ENCODE measurements around the gene ADGRL1. TPM values are rescaled to one million over a fixed set of nuclear protein-coding genes. Genes with fewer than 3 reads are reported as not detected.
A peak's percentile ranks its signal among the peaks of the same experiment; 100 is the strongest.
"Not testable (repeated sequence)": the region's sequence is repeated elsewhere in the genome, so short reads cannot be mapped to it uniquely, and the experiment has no call there.

ADGRL1 gene
- polyA plus RNA-seq, 1 donor = 25.6 TPM

GRCh38 chr19:14150041-14150769 lies 55.8 kb downstream of the ADGRL1 start:
- peaks cover 18% of the 10 kb centered on the region for H3K4me1 ChIP-seq (ENCODE audit: control insufficient read depth, insufficient read depth, low read length)
- H3K9me3 ChIP-seq (ENCODE audit: control insufficient read depth, low read depth, low read length) = no peaks in the 10 kb centered on the region
- WGBS (ENCODE audit: insufficient coverage, low lambda C conversion rate) = no CpG with 5 or more reads among the region's 10 CpGs
- no peak for DNase-seq
- H3K36me3 ChIP-seq (ENCODE audit: control insufficient read depth, insufficient read depth, low read length) = peaks cover 23% of the 10 kb centered on the region
- peak overlapping the region; percentile 75 for H3K27ac ChIP-seq (ENCODE audit: low read length)
- no peak overlapping the region for H3K4me3 ChIP-seq (ENCODE audit: low read length)
- no peaks in the 10 kb centered on the region for H3K27me3 ChIP-seq (ENCODE audit: control insufficient read depth, insufficient read depth, low read length)

- peak overlapping the region; percentile 75 for H3K27ac ChIP-seq (ENCODE audit: low read length)
- no peaks in the 10 kb centered on the region for H3K27me3 ChIP-seq (ENCODE audit: control insufficient read depth, insufficient read depth, low read length)
- peaks cover 18% of the 10 kb centered on the region for H3K4me1 ChIP-seq (ENCODE audit: control insufficient read depth, insufficient read depth, low read length)
- no peak overlapping the region for H3K4me3 ChIP-seq (ENCODE audit: low read length)
- WGBS (ENCODE audit: insufficient coverage, low lambda C conversion rate) = no CpG with 5 or more reads among the region's 21 CpGs
- H3K36me3 ChIP-seq (ENCODE audit: control insufficient read depth, insufficient read depth, low read length) = peaks cover 19% of the 10 kb centered on the region
- H3K9me3 ChIP-seq (ENCODE audit: control insufficient read depth, low read depth, low read length) = no peaks in the 10 kb centered on the region
- DNase-seq = peak; percentile 53 to 60
Observed at GRCh38 chr19:14149509-14149994, 56.4 kb downstream of the ADGRL1 start.

- no CpG with 5 or more reads among the region's 13 CpGs for WGBS (ENCODE audit: insufficient coverage, low lambda C conversion rate)
- H3K9me3 ChIP-seq (ENCODE audit: control insufficient read depth, low read depth, low read length) = no peaks in the 10 kb centered on the region
- H3K4me3 ChIP-seq (ENCODE audit: low read length) = no peak overlapping the region
- H3K4me1 ChIP-seq (ENCODE audit: control insufficient read depth, insufficient read depth, low read length) = peaks cover 18% of the 10 kb centered on the region
- DNase-seq = no peak
- no peaks in the 10 kb centered on the region for H3K27me3 ChIP-seq (ENCODE audit: control insufficient read depth, insufficient read depth, low read length)
- peaks cover 13% of the 10 kb centered on the region for H3K36me3 ChIP-seq (ENCODE audit: control insufficient read depth, insufficient read depth, low read length)
- H3K27ac ChIP-seq (ENCODE audit: low read length) = peak overlapping the region; percentile 75
Observed at GRCh38 chr19:14148751-14149410, 57.1 kb downstream of the ADGRL1 start.

GRCh38 chr19:14147797-14148605 lies 58.0 kb downstream of the ADGRL1 start:
- Histone ChIP-seq H3K9me3 (ENCODE audit: control insufficient read depth, low read depth, low read length) (no peaks in the 10 kb centered on the region), H3K36me3 (ENCODE audit: control insufficient read depth, insufficient read depth, low read length) (peaks cover 13% of the 10 kb centered on the region), H3K27ac (ENCODE audit: low read length) (peak overlapping the region; percentile 49), H3K27me3 (ENCODE audit: control insufficient read depth, insufficient read depth, low read length) (no peaks in the 10 kb centered on the region), H3K4me1 (ENCODE audit: control insufficient read depth, insufficient read depth, low read length) (peaks cover 18% of the 10 kb centered on the region), H3K4me3 (ENCODE audit: low read length) (no peak overlapping the region)
- 57% methylated on average over 2 of the region's 20 CpGs for WGBS (ENCODE audit: insufficient coverage, low lambda C conversion rate)
- peak; percentile 49 to 62 for DNase-seq

GRCh38 chr19:14146789-14147216 lies 59.2 kb downstream of the ADGRL1 start:
- Histone ChIP-seq H3K9me3 (ENCODE audit: control insufficient read depth, low read depth, low read length) (no peaks in the 10 kb centered on the region), H3K27me3 (ENCODE audit: control insufficient read depth, insufficient read depth, low read length) (no peaks in the 10 kb centered on the region), H3K4me3 (ENCODE audit: low read length) (no peak overlapping the region), H3K27ac (ENCODE audit: low read length) (no peak overlapping the region), H3K4me1 (ENCODE audit: control insufficient read depth, insufficient read depth, low read length) (peaks cover 18% of the 10 kb centered on the region), H3K36me3 (ENCODE audit: control insufficient read depth, insufficient read depth, low read length) (peaks cover 3% of the 10 kb centered on the region)
- WGBS (ENCODE audit: insufficient coverage, low lambda C conversion rate) = no CpG with 5 or more reads among the region's 7 CpGs
- no peak for DNase-seq

- not testable (repeated sequence) for H3K4me3 ChIP-seq (ENCODE audit: low read length)
Observed at GRCh38 chr19:14146169-14146568, 59.8 kb downstream of the ADGRL1 start.

GRCh38 chr19:14145381-14145780 lies 60.6 kb downstream of the ADGRL1 start:
- H3K4me1 ChIP-seq (ENCODE audit: control insufficient read depth, insufficient read depth, low read length) = peaks cover 16% of the 10 kb centered on the region
- no peak overlapping the region for H3K4me3 ChIP-seq (ENCODE audit: low read length)
- H3K9me3 ChIP-seq (ENCODE audit: control insufficient read depth, low read depth, low read length) = no peaks in the 10 kb centered on the region
- 20% methylated on average over 1 of the region's 6 CpGs for WGBS (ENCODE audit: insufficient coverage, low lambda C conversion rate)
- H3K27ac ChIP-seq (ENCODE audit: low read length) = no peak overlapping the region
- no peak for DNase-seq
- no peaks in the 10 kb centered on the region for H3K36me3 ChIP-seq (ENCODE audit: control insufficient read depth, insufficient read depth, low read length)
- no peaks in the 10 kb centered on the region for H3K27me3 ChIP-seq (ENCODE audit: control insufficient read depth, insufficient read depth, low read length)

More at GRCh38 chr19:14146169-14146568, 59.8 kb downstream of the ADGRL1 start:
- not testable (repeated sequence) for H3K36me3 ChIP-seq (ENCODE audit: control insufficient read depth, insufficient read depth, low read length); DNase-seq; H3K27ac ChIP-seq (ENCODE audit: low read length); H3K9me3 ChIP-seq (ENCODE audit: control insufficient read depth, low read depth, low read length); H3K27me3 ChIP-seq (ENCODE audit: control insufficient read depth, insufficient read depth, low read length)
- WGBS (ENCODE audit: insufficient coverage, low lambda C conversion rate) = 85% methylated on average over 3 of the region's 10 CpGs
- peaks cover 18% of the 10 kb centered on the region for H3K4me1 ChIP-seq (ENCODE audit: control insufficient read depth, insufficient read depth, low read length)

GRCh38 chr19:14142262-14143190 lies 63.4 kb downstream of the ADGRL1 start:
- Histone ChIP-seq H3K36me3 (ENCODE audit: control insufficient read depth, insufficient read depth, low read length) (no peaks in the 10 kb centered on the region), H3K4me1 (ENCODE audit: control insufficient read depth, insufficient read depth, low read length) (no peaks in the 10 kb centered on the region), H3K27me3 (ENCODE audit: control insufficient read depth, insufficient read depth, low read length) (no peaks in the 10 kb centered on the region), H3K4me3 (ENCODE audit: low read length) (no peak overlapping the region), H3K27ac (ENCODE audit: low read length) (no peak overlapping the region), H3K9me3 (ENCODE audit: control insufficient read depth, low read depth, low read length) (no peaks in the 10 kb centered on the region)
- WGBS (ENCODE audit: insufficient coverage, low lambda C conversion rate) = 100% methylated on average over 1 of the region's 12 CpGs
- no peak for DNase-seq

- no peak overlapping the region for H3K27ac ChIP-seq (ENCODE audit: low read length)
- no CpG with 5 or more reads among the region's 8 CpGs for WGBS (ENCODE audit: insufficient coverage, low lambda C conversion rate)
Observed at GRCh38 chr19:14141041-14141440, 64.9 kb downstream of the ADGRL1 start.

More at GRCh38 chr19:14141041-14141440, 64.9 kb downstream of the ADGRL1 start:
- H3K4me3 ChIP-seq (ENCODE audit: low read length) = no peak overlapping the region
- no peaks in the 10 kb centered on the region for H3K27me3 ChIP-seq (ENCODE audit: control insufficient read depth, insufficient read depth, low read length)
- no peaks in the 10 kb centered on the region for H3K36me3 ChIP-seq (ENCODE audit: control insufficient read depth, insufficient read depth, low read length)
- no peak for DNase-seq
- H3K9me3 ChIP-seq (ENCODE audit: control insufficient read depth, low read depth, low read length) = no peaks in the 10 kb centered on the region
- H3K4me1 ChIP-seq (ENCODE audit: control insufficient read depth, insufficient read depth, low read length) = no peaks in the 10 kb centered on the region

Measured in large intestine (tissue), 3 donors.